Keratinocyte (primary cell): ENCODE data around the gene PAQR7. TPM values are rescaled to one million over a fixed set of nuclear protein-coding genes. Genes with fewer than 3 reads are reported as not detected.

Experiments
- DNase-seq: peaks from one replicate; pipeline ENCODE4 v3.0.0-alpha.2; 2011; ENCODE audit warnings: low read depth, missing footprints, low spot score
- FAIRE-seq: peaks from 2 replicates; lab custom pipeline; 2011; peaks lifted over from hg19 to GRCh38; lab: Jason Lieb, UNC
- H2AFZ ChIP-seq: 2 replicates; pipeline ENCODE4 v1.6.0; 2012; ENCODE audit warnings: low read length, control low read depth, inconsistent platforms; ENCODE audit not compliant: control insufficient read depth
- H3K27ac ChIP-seq: 2 replicates; pipeline ENCODE4 v1.5.1; 2011; ENCODE audit warnings: low read length; ENCODE audit not compliant: control insufficient read depth, insufficient read depth
- H3K27me3 ChIP-seq: 3 replicates; pipeline ENCODE4 v1.6.0; 2011; ENCODE audit warnings: low read length; ENCODE audit not compliant: control insufficient read depth, insufficient read depth; ENCODE audit errors: extremely low read depth
- H3K36me3 ChIP-seq, 2 experiments: 2 replicates in 1 of 2; 3 replicates in 1 of 2; pipeline ENCODE4 v1.5.1; 2011; ENCODE audit warnings: low read length in 2 of 2, mild to moderate bottlenecking in 1 of 2; ENCODE audit not compliant: control insufficient read depth in 2 of 2, insufficient read depth in 2 of 2; ENCODE audit errors: extremely low read depth in 1 of 2
- H3K4me1 ChIP-seq: 3 replicates; pipeline ENCODE4 v1.5.1; 2011; ENCODE audit warnings: low read length; ENCODE audit not compliant: control insufficient read depth, insufficient read depth; ENCODE audit errors: extremely low read depth
- H3K4me2 ChIP-seq: 3 replicates; pipeline ENCODE4 v1.6.0; 2011; ENCODE audit warnings: low read depth, low read length; ENCODE audit not compliant: control insufficient read depth, insufficient read depth; ENCODE audit errors: extremely low read depth
- H3K4me3 ChIP-seq, 3 experiments: fragments of 200-600 bp in 1 of 3; sonication (generic) in 1 of 3; 2 replicates in 2 of 3; 3 replicates in 1 of 3; pipeline ENCODE4 v1.5.1; 2011 to 2016; ENCODE audit warnings: low read length in 3 of 3, mild to moderate bottlenecking in 3 of 3, control low read depth in 2 of 3, inconsistent platforms in 1 of 3, low read depth in 1 of 3, mixed read lengths in 1 of 3, mixed run types in 1 of 3, moderate library complexity in 1 of 3; ENCODE audit not compliant: control insufficient read depth in 2 of 3, insufficient read depth in 2 of 3; ENCODE audit errors: extremely low read depth in 1 of 3
- H3K79me2 ChIP-seq: 2 replicates; pipeline ENCODE4 v1.6.0; 2012; ENCODE audit warnings: low read length; ENCODE audit not compliant: control insufficient read depth, insufficient read depth
- H3K9ac ChIP-seq: 3 replicates; pipeline ENCODE4 v1.6.0; 2011; ENCODE audit warnings: low read length; ENCODE audit not compliant: control insufficient read depth, insufficient read depth; ENCODE audit errors: extremely low read depth
- H3K9me1 ChIP-seq: 3 replicates; pipeline ENCODE4 v1.6.0; 2011; ENCODE audit warnings: low read length; ENCODE audit not compliant: control insufficient read depth, insufficient read depth; ENCODE audit errors: extremely low read depth
- H3K9me3 ChIP-seq: 2 replicates; pipeline ENCODE4 v1.5.1; 2012; ENCODE audit warnings: low read depth, low read length; ENCODE audit not compliant: control insufficient read depth
- H4K20me1 ChIP-seq: 3 replicates; pipeline ENCODE4 v1.6.0; 2011; ENCODE audit warnings: low read length; ENCODE audit not compliant: control insufficient read depth, insufficient read depth; ENCODE audit errors: extremely low read depth
- EZH2 ChIP-seq: IDR thresholded peaks from one replicate; pipeline ENCODE4 v1.6.1; 2012; ENCODE audit warnings: inconsistent platforms, mild to moderate bottlenecking, low read length, moderate library complexity
- dilution Hi-C: fragments of 300-500 bp; cut with MboI; formaldehyde crosslinking; loops from one replicate; pipeline ENCODE4 v1.7.0; 2020; ENCODE audit warnings: low sequenced_read_pairs; ENCODE audit not compliant: extremely low pct_ligation_motif_present
- polyA plus RNA-seq, 5 experiments: library from polyadenylated mRNA; depleted of rRNA in 3 of 5; stranded (reverse) in 3 of 5; stranded (forward) in 1 of 5; unstranded in 1 of 5; fragments of >200 nt; gene quantifications; 1 replicate in 1 of 5; 2 replicates in 3 of 5; 3 replicates in 1 of 5; pipeline versions ENCODE4 v1.2.1 to v1.2.3, GENCODE V29; 2011 to 2012; ENCODE audit warnings: missing spikeins in 2 of 5, low read depth in 1 of 5, low replicate concordance in 1 of 5
- TF ChIP-seq, protein P1 (sequence below), 3 experiments: IDR thresholded peaks in 1 of 3; conservative IDR thresholded peaks in 1 of 3; optimal IDR thresholded peaks in 1 of 3; 2 replicates in 2 of 3; 3 replicates in 1 of 3; pipeline versions ENCODE3 to v1.5.1; 2011; ENCODE audit warnings: low read length in 3 of 3, mild to moderate bottlenecking in 3 of 3, moderate library complexity in 2 of 3, control low read depth in 1 of 3, inconsistent platforms in 1 of 3; ENCODE audit not compliant: insufficient read depth in 2 of 3; ENCODE audit errors: extremely low read depth in 1 of 3

The PAQR7 gene
- polyA plus RNA-seq, 1 donor (not counting 4 experiments of a cell fraction or from before 2014, with no cell fraction given): 14.5 TPM

DNA sequence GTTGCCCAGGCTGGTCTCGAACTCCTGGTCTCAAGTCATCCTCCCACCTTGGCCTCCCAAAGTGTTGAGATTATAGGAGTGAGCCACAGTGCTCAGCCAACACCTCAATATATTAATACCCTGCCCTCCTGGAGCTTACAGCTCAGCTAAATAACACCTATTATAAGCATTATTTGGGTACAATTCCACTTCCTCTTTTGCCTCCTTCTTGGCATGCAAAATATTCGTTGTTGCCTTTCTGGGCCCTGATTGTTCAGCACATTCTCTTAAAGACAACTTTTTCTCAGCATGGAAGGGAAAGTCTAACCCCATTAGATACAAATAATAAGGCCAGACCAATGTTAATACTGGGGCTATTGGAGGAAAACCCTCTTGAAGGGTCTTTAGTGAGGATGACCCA lies 2.8 kb downstream of the PAQR7 start:
- TF ChIP-seq EZH2: no peak
- TF ChIP-seq, protein P1, sequence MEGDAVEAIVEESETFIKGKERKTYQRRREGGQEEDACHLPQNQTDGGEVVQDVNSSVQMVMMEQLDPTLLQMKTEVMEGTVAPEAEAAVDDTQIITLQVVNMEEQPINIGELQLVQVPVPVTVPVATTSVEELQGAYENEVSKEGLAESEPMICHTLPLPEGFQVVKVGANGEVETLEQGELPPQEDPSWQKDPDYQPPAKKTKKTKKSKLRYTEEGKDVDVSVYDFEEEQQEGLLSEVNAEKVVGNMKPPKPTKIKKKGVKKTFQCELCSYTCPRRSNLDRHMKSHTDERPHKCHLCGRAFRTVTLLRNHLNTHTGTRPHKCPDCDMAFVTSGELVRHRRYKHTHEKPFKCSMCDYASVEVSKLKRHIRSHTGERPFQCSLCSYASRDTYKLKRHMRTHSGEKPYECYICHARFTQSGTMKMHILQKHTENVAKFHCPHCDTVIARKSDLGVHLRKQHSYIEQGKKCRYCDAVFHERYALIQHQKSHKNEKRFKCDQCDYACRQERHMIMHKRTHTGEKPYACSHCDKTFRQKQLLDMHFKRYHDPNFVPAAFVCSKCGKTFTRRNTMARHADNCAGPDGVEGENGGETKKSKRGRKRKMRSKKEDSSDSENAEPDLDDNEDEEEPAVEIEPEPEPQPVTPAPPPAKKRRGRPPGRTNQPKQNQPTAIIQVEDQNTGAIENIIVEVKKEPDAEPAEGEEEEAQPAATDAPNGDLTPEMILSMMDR (optimal IDR thresholded peaks at IDR 0.05 in 1 of 3, IDR thresholded peaks at IDR 0.05 in 1 of 3, conservative IDR thresholded peaks at IDR 0.05 in 1 of 3; ENCODE audit: extremely low read depth in 1 of 3, insufficient read depth in 2 of 3, low read length in 3 of 3): no peak
- peaks cover 50% of the 10 kb centered on the region for H3K4me1 ChIP-seq
- no peaks in the 10 kb centered on the region for H3K9me3 ChIP-seq
- no peak overlapping the region for H3K4me3 ChIP-seq
- no peaks in the 10 kb centered on the region for H3K27me3 ChIP-seq
- H3K9me1 ChIP-seq: no peaks in the 10 kb centered on the region
- no peak overlapping the region for H3K27ac ChIP-seq
- H3K9ac ChIP-seq: no peak overlapping the region
- no peak for DNase-seq
- H3K36me3 ChIP-seq: peaks cover 7 to 12% of the 10 kb centered on the region in 2 experiments
- no peaks in the 10 kb centered on the region for H4K20me1 ChIP-seq
- FAIRE-seq: no peak
- dilution Hi-C loops: no loop called here
- peaks cover 10% of the 10 kb centered on the region for H3K79me2 ChIP-seq
- H3K4me2 ChIP-seq: peak overlapping the region; percentile 72
- H2AFZ ChIP-seq: no peak overlapping the region

DNA sequence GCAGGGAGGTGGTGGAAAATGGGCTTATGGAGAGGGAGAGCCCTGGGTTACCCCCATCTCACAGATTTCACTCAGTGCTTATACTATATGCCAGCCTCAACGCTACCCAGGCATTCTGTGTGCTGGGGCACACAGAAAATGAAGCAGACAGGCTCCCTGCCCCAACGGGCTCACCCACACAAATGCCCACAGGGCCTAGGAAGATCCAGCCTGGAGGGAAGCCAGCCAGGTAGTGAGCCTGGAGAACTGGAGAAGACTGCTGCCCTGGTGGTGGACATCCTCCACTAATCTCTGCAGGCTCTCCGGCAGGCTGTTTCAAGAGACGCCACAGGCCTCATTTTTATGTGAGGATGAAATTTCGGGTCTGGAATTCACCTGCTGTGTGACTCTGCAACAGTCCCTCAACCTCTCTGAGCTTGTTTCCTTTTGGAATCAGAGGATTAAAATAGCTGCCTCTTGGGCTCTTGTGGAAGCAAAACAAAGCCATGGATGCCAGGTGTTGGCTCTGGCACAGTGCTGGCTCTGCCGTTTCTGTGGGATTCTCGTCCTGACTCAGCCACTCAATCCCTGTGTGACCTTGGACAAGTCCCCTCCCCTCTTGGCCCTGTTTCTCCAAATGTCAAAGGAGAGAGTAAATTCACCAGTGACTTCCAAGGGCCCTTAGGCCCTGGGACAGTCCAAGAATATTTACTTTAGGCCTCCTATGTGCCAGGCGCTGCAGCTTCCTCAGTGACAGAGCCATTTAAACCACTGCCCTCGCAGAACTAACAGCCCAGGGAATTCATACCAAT lies 3.6 kb downstream of the PAQR7 start:
- H3K4me1 ChIP-seq: peaks cover 48% of the 10 kb centered on the region

More for the DNA sequence above, 3.6 kb downstream of the PAQR7 start:
- dilution Hi-C loops: no loop called here
- Histone ChIP-seq H3K79me2 (peaks cover 10% of the 10 kb centered on the region), H4K20me1 (no peaks in the 10 kb centered on the region), H3K4me2 (peak overlapping the region; percentile 72), H3K27me3 (no peaks in the 10 kb centered on the region), H3K9ac (peak overlapping the region; percentile 24), H3K27ac (peak overlapping the region; percentile 39), H3K9me1 (no peaks in the 10 kb centered on the region), H2AFZ (no peak overlapping the region), H3K4me3 (peak overlapping the region in 1 of 3 experiments; percentile 21), H3K36me3 (peaks cover 12% of the 10 kb centered on the region in 2 experiments), H3K9me3 (no peaks in the 10 kb centered on the region)
- FAIRE-seq (peak; percentile 36), DNase-seq (no peak)
- TF ChIP-seq, protein P1 (optimal IDR thresholded peaks at IDR 0.05 in 1 of 3, IDR thresholded peaks at IDR 0.05 in 1 of 3, conservative IDR thresholded peaks at IDR 0.05 in 1 of 3; ENCODE audit: extremely low read depth in 1 of 3, insufficient read depth in 2 of 3, low read length in 3 of 3): no peak
- no peak for TF ChIP-seq EZH2
